ENCODE measurements around the gene UFM1. TPM values are rescaled to one million over a fixed set of nuclear protein-coding genes. Genes with fewer than 3 reads are reported as not detected.

Gene UFM1
- total RNA-seq, 2 donors from 2014 or later = 37.5 to 66.6 TPM

GRCh38 chr13:38376546-38376945, 26.9 kb downstream of the UFM1 start:
- Histone ChIP-seq H3K36me3 (no peaks in the 10 kb centered on the region), H3K9me3 (no peaks in the 10 kb centered on the region), H3K4me1 (replicated peaks) (no peaks in the 10 kb centered on the region), H3K4me3 (no peak overlapping the region), H3K27me3 (replicated peaks; ENCODE audit: insufficient read depth) (no peaks in the 10 kb centered on the region), H3K27ac (no peak overlapping the region)
- intact Hi-C loops (cut with DNase I) = no loop called here
- WGBS = 0% methylated on average over 1 of the region's 1 CpG
- no peak for DNase-seq (ENCODE audit: low spot score)
- TF ChIP-seq POLR2AphosphoS5 (IDR thresholded peaks at IDR 0.05) = no peak
- TF ChIP-seq POLR2A (IDR thresholded peaks at IDR 0.05) = no peak
- no peak for TF ChIP-seq CTCF (IDR thresholded peaks at IDR 0.05)

GRCh38 chr13:38381890-38382289, 32.2 kb downstream of the UFM1 start:
- H3K4me1 ChIP-seq (replicated peaks) = no peaks in the 10 kb centered on the region
- 62% methylated on average over 4 of the region's 4 CpGs for WGBS
- no peaks in the 10 kb centered on the region for H3K36me3 ChIP-seq
- DNase-seq (ENCODE audit: low spot score) = no peak
- H3K4me3 ChIP-seq = no peak overlapping the region
- intact Hi-C loops (cut with DNase I) = no loop called here
- TF ChIP-seq POLR2AphosphoS5 (IDR thresholded peaks at IDR 0.05) (no peak), CTCF (IDR thresholded peaks at IDR 0.05) (no peak), POLR2A (IDR thresholded peaks at IDR 0.05) (no peak)
- H3K27ac ChIP-seq = no peak overlapping the region
- H3K27me3 ChIP-seq (replicated peaks; ENCODE audit: insufficient read depth) = no peaks in the 10 kb centered on the region
- no peaks in the 10 kb centered on the region for H3K9me3 ChIP-seq

- Histone ChIP-seq H3K4me1 (replicated peaks) (no peaks in the 10 kb centered on the region), H3K27ac (no peak overlapping the region), H3K4me3 (no peak overlapping the region), H3K9me3 (no peaks in the 10 kb centered on the region), H3K27me3 (replicated peaks; ENCODE audit: insufficient read depth) (no peaks in the 10 kb centered on the region), H3K36me3 (no peaks in the 10 kb centered on the region)
- TF ChIP-seq CTCF (IDR thresholded peaks at IDR 0.05) (no peak), POLR2A (IDR thresholded peaks at IDR 0.05) (no peak), POLR2AphosphoS5 (IDR thresholded peaks at IDR 0.05) (no peak)
- DNase-seq (ENCODE audit: low spot score) = no peak
- 96% methylated on average over 2 of the region's 2 CpGs for WGBS
- intact Hi-C loops (cut with DNase I) = no loop called here
These were observed 33.3 kb downstream of the UFM1 start for GRCh38 chr13:38382946-38383345.

- no peak for TF ChIP-seq POLR2A (IDR thresholded peaks at IDR 0.05)
- no peak for TF ChIP-seq CTCF (IDR thresholded peaks at IDR 0.05)
- no peaks in the 10 kb centered on the region for H3K9me3 ChIP-seq
- no peak overlapping the region for H3K4me3 ChIP-seq
- no peaks in the 10 kb centered on the region for H3K27me3 ChIP-seq (replicated peaks; ENCODE audit: insufficient read depth)
- H3K27ac ChIP-seq = no peak overlapping the region
- H3K4me1 ChIP-seq (replicated peaks) = no peaks in the 10 kb centered on the region
- intact Hi-C loops (cut with DNase I) = no loop called here
- DNase-seq (ENCODE audit: low spot score) = no peak
- no peaks in the 10 kb centered on the region for H3K36me3 ChIP-seq
- WGBS = 46% methylated on average over 3 of the region's 3 CpGs
These were observed 34.5 kb downstream of the UFM1 start for GRCh38 chr13:38384171-38384570.

- TF ChIP-seq POLR2AphosphoS5 (IDR thresholded peaks at IDR 0.05) (no peak), CTCF (IDR thresholded peaks at IDR 0.05) (no peak), POLR2A (IDR thresholded peaks at IDR 0.05) (no peak)
- H3K27me3 ChIP-seq (replicated peaks; ENCODE audit: insufficient read depth) = no peaks in the 10 kb centered on the region
- no peaks in the 10 kb centered on the region for H3K36me3 ChIP-seq
- H3K27ac ChIP-seq = no peak overlapping the region
- no peaks in the 10 kb centered on the region for H3K9me3 ChIP-seq
- WGBS = 44% methylated on average over 9 of the region's 9 CpGs
- no peak overlapping the region for H3K4me3 ChIP-seq
- intact Hi-C loops (cut with DNase I) = no loop called here
- H3K4me1 ChIP-seq (replicated peaks) = no peaks in the 10 kb centered on the region
- DNase-seq (ENCODE audit: low spot score) = no peak
These were observed 35.7 kb downstream of the UFM1 start for GRCh38 chr13:38385153-38385891.
